Measurements from ENCODE around the gene SNX17. TPM values are rescaled to one million over a fixed set of nuclear protein-coding genes. Genes with fewer than 3 reads are reported as not detected.

SNX17 gene
- total and polyA plus RNA-seq, 2 of the 13 experiments (the other 11 are each of a cell fraction or from before 2014, with no cell fraction given) = 75.0 to 109 TPM

DNA sequence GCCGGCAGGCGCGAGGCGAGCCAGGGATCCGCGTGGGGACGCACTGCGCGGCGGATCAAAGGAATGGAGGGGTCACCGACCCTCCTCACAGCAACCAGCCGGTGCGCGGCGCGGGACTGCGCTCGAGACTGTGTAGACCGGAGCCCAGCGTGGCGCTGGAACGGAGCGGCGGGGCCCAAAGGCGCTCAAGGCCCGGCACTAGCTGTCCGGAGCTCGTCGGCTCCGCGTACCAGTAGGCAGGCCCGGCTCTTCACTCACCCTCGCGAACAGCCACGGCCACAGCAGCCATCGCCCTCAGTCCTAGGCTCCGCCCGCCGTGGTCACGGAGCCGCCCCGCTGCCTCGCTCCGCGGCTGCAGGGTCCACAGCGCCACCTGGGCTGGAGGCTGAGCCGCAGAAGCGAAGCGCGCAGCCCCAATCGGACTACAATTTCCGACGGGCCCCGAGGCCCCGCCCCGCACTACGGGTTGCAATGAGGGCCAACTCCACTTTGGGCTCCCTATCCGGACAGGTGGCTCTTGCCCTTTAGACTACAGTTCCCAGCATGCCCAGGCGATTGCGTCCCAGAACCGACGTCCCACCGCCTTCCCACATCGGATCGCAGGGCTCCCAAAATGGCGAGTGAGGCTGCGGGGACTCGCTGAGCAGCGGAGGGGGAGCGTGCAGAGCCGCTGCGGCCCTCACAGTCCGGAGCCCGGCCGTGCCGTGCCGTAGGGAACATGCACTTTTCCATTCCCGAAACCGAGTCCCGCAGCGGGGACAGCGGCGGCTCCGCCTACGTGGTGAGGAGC lies at the start of gene SNX17, which contains the start of gene EIF2B4 (continued):
- peak; percentile 68; the same call in 1 of the 2 replicates for TF ChIP-seq ZSCAN25 (CRISPR knock-in tag; IDR thresholded peaks at IDR 0.05)
- peak; percentile 50 for TF ChIP-seq PTBP1 (IDR thresholded peaks at IDR 0.05; ENCODE audit: low read depth, low read length, poor library complexity, severe bottlenecking)
- TF ChIP-seq ZNF644 (CRISPR knock-in tag; IDR thresholded peaks at IDR 0.05; ENCODE audit: low read depth) = no peak
- peak in 1 of 2 experiments; percentile 92; a peak in 2 of 4 replicates for TF ChIP-seq POLR2A (IDR thresholded peaks at IDR 0.05; ENCODE audit: insufficient read depth in 1 of 2, low read depth in 2 of 2, low read length in 2 of 2)
- TF ChIP-seq, protein P1, sequence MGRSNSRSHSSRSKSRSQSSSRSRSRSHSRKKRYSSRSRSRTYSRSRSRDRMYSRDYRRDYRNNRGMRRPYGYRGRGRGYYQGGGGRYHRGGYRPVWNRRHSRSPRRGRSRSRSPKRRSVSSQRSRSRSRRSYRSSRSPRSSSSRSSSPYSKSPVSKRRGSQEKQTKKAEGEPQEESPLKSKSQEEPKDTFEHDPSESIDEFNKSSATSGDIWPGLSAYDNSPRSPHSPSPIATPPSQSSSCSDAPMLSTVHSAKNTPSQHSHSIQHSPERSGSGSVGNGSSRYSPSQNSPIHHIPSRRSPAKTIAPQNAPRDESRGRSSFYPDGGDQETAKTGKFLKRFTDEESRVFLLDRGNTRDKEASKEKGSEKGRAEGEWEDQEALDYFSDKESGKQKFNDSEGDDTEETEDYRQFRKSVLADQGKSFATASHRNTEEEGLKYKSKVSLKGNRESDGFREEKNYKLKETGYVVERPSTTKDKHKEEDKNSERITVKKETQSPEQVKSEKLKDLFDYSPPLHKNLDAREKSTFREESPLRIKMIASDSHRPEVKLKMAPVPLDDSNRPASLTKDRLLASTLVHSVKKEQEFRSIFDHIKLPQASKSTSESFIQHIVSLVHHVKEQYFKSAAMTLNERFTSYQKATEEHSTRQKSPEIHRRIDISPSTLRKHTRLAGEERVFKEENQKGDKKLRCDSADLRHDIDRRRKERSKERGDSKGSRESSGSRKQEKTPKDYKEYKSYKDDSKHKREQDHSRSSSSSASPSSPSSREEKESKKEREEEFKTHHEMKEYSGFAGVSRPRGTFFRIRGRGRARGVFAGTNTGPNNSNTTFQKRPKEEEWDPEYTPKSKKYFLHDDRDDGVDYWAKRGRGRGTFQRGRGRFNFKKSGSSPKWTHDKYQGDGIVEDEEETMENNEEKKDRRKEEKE (IDR thresholded peaks at IDR 0.05) = no peak
- TF ChIP-seq ETV5 (CRISPR knock-in tag; IDR thresholded peaks at IDR 0.05; ENCODE audit: borderline replicate concordance) = peak; percentile 77
- TF ChIP-seq, protein P2, sequence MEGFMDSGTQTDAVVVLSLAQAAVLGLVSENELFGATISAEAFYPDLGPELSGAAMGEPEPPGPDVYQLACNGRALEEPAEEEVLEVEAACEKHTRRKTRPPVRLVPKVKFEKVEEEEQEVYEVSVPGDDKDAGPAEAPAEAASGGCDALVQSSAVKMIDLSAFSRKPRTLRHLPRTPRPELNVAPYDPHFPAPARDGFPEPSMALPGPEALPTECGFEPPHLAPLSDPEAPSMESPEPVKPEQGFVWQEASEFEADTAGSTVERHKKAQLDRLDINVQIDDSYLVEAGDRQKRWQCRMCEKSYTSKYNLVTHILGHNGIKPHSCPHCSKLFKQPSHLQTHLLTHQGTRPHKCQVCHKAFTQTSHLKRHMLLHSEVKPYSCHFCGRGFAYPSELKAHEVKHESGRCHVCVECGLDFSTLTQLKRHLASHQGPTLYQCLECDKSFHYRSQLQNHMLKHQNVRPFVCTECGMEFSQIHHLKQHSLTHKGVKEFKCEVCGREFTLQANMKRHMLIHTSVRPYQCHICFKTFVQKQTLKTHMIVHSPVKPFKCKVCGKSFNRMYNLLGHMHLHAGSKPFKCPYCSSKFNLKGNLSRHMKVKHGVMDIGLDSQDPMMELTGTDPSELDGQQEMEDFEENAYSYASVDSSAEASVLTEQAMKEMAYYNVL (CRISPR knock-in tag; IDR thresholded peaks at IDR 0.05; ENCODE audit: borderline replicate concordance) = peak; percentile 96
- TF ChIP-seq, protein P3, sequence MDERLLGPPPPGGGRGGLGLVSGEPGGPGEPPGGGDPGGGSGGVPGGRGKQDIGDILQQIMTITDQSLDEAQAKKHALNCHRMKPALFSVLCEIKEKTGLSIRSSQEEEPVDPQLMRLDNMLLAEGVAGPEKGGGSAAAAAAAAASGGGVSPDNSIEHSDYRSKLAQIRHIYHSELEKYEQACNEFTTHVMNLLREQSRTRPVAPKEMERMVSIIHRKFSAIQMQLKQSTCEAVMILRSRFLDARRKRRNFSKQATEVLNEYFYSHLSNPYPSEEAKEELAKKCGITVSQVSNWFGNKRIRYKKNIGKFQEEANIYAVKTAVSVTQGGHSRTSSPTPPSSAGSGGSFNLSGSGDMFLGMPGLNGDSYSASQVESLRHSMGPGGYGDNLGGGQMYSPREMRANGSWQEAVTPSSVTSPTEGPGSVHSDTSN (CRISPR knock-in tag; IDR thresholded peaks at IDR 0.05) = peak; percentile 18; the same call in 1 of the 2 replicates
- 0 out of 2 replicates have a peak, but pooled peaks have one; percentile 89 for TF ChIP-seq ZBTB8A (CRISPR knock-in tag; IDR thresholded peaks at IDR 0.05; ENCODE audit: borderline replicate concordance, low read depth)
- TF ChIP-seq, protein P4, sequence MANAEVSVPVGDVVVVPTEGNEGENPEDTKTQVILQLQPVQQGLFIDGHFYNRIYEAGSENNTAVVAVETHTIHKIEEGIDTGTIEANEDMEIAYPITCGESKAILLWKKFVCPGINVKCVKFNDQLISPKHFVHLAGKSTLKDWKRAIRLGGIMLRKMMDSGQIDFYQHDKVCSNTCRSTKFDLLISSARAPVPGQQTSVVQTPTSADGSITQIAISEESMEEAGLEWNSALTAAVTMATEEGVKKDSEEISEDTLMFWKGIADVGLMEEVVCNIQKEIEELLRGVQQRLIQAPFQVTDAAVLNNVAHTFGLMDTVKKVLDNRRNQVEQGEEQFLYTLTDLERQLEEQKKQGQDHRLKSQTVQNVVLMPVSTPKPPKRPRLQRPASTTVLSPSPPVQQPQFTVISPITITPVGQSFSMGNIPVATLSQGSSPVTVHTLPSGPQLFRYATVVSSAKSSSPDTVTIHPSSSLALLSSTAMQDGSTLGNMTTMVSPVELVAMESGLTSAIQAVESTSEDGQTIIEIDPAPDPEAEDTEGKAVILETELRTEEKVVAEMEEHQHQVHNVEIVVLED (CRISPR knock-in tag; IDR thresholded peaks at IDR 0.05; ENCODE audit: borderline replicate concordance) = peak; percentile 100
- TF ChIP-seq ZNF30 (CRISPR knock-in tag; IDR thresholded peaks at IDR 0.05) = peak; percentile 73; the same call in 1 of the 2 replicates
- TF ChIP-seq TAF15 (IDR thresholded peaks at IDR 0.05; ENCODE audit: low read depth, low read length, poor library complexity, severe bottlenecking) = peak; percentile 59
- no peak for TF ChIP-seq ZNF383 (CRISPR knock-in tag; IDR thresholded peaks at IDR 0.05; ENCODE audit: borderline replicate concordance)
- TF ChIP-seq ZNF230 (CRISPR knock-in tag; IDR thresholded peaks at IDR 0.05) = peak; percentile 60
- peak; percentile 85 for TF ChIP-seq AGO2 (optimal IDR thresholded peaks at IDR 0.05; ENCODE audit: low read depth, low read length)
- TF ChIP-seq ZNF883 (CRISPR knock-in tag; IDR thresholded peaks at IDR 0.05; ENCODE audit: not compliant biosample characterization) = peak; percentile 88
- TF ChIP-seq, protein P5, sequence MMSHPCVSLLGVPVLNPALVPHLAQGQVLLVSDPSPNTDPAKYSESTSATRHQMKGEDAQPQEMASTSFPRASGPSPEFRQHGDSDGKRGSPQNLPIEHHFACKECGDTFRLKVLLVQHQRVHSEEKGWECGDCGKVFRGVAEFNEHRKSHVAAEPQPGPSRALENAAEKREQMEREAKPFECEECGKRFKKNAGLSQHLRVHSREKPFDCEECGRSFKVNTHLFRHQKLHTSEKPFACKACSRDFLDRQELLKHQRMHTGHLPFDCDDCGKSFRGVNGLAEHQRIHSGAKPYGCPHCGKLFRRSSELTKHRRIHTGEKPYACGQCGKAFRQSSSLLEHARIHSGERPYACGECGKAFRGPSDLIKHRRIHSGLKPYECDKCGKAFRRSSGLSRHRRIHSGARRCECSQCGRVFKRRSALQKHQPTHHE (CRISPR knock-in tag; IDR thresholded peaks at IDR 0.05; ENCODE audit: borderline replicate concordance) = peak; percentile 99
- peak; percentile 84 for TF ChIP-seq BORCS8-MEF2B (CRISPR knock-in tag; IDR thresholded peaks at IDR 0.05)

All from HepG2 (cell line).